HG02588 (cell line): ENCODE results near the gene MIS18A.
"Not testable (repeated sequence)": the region's sequence is repeated elsewhere in the genome, so short reads cannot be mapped to it uniquely, and the experiment has no call there.

Experiments
- ATAC-seq: cut with Tn5 transposase; IDR thresholded peaks from one replicate; pipeline ENCODE4 v1.9.1; 2021; ENCODE audit warnings: mild to moderate bottlenecking, moderate library complexity; ENCODE audit not compliant: unreplicated experiment

MIS18A gene

GRCh38 chr21:32306021-32306780 is 27.4 kb upstream of the MIS18A start:
- no peak for ATAC-seq

- ATAC-seq: no peak
Observed at GRCh38 chr21:32304998-32305397, 26.1 kb upstream of the MIS18A start.

- no peak for ATAC-seq
Observed at GRCh38 chr21:32303385-32303784, 24.5 kb upstream of the MIS18A start.

GRCh38 chr21:32302560-32302959 is 23.7 kb upstream of the MIS18A start:
- no peak for ATAC-seq

GRCh38 chr21:32301596-32301995 is 22.7 kb upstream of the MIS18A start:
- no peak for ATAC-seq

GRCh38 chr21:32300117-32300681 is 21.4 kb upstream of the MIS18A start:
- no peak for ATAC-seq

- no peak for ATAC-seq
Observed at GRCh38 chr21:32299695-32300094, 20.8 kb upstream of the MIS18A start.

GRCh38 chr21:32298658-32299081 is 19.8 kb upstream of the MIS18A start, which contains the start of gene MRAP:
TSS of gene MRAP (plus strand) at chr21:32298855. CDS start at chr21:32298972, 117 bp downstream.
- no peak for ATAC-seq

- ATAC-seq: no peak
Observed at GRCh38 chr21:32298148-32298559, 19.3 kb upstream of the MIS18A start.

- ATAC-seq: no peak
Observed at GRCh38 chr21:32297449-32297848, 18.6 kb upstream of the MIS18A start.

GRCh38 chr21:32285476-32285875 is 6.6 kb upstream of the MIS18A start:
- no peak for ATAC-seq

GRCh38 chr21:32282992-32283391 is 4.1 kb upstream of the MIS18A start:
- ATAC-seq: no peak

GRCh38 chr21:32281531-32281930 is 2.7 kb upstream of the MIS18A start:
- ATAC-seq: no peak

GRCh38 chr21:32279377-32279680 is 480 bp upstream of the MIS18A start:
- ATAC-seq: no peak

GRCh38 chr21:32278103-32278502 is 746 bp downstream of the MIS18A start:
- no peak for ATAC-seq

- ATAC-seq: no peak
Observed at GRCh38 chr21:32276671-32277070, 2.2 kb downstream of the MIS18A start.

- no peak for ATAC-seq
Observed at GRCh38 chr21:32270748-32271147, 8.1 kb downstream of the MIS18A start.

- ATAC-seq: not testable (repeated sequence)
Observed at GRCh38 chr21:32265321-32265720, 13.5 kb downstream of the MIS18A start.

GRCh38 chr21:32261929-32262328 is 16.9 kb downstream of the MIS18A start:
- no peak for ATAC-seq

- no peak for ATAC-seq
Observed at GRCh38 chr21:32260130-32260529, 18.7 kb downstream of the MIS18A start.

- not testable (repeated sequence) for ATAC-seq
Observed at GRCh38 chr21:32258786-32259048, 20.1 kb downstream of the MIS18A start.

GRCh38 chr21:32257962-32258785 is 20.7 kb downstream of the MIS18A start:
- ATAC-seq: peak; percentile 65
